NOMO-1 treated with DMSO at 0.1 percent for 48 hours (cell line): ENCODE data around the gene TAX1BP3.

ENCODE experiments used
- DNase-seq: peaks from one replicate; lab custom pipeline; 2025; ENCODE audit not compliant: unreplicated experiment; lab: John Stamatoyannopoulos, UW

TAX1BP3 gene

DNA sequence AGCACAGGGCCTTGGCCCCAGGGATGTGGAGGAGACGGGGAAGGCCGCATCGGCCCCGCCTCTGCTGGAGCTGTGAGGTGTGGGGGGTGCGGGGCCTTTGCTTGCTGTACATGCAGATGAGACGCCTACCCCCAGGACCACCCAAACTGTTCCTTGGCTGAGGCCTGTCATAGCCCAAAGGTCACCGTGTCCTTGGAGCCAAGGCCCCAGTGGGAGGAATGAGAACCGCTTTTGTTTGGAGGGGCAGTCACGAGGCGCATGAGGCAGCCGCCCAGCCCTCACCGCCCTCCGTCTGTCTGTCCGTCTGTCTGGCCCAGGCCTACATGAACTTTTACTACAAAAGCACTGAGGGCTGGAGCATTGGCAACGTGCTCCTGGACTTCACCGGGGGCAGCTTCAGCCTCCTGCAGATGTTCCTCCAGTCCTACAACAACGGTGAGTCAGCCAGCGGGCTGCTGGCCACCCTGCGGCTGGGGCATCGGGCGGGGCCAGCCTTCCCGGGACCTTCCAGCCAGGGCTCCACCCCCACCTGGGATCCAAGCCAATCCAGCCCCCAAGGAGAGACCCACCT lies 8.8 kb downstream of the TAX1BP3 start:
- no peak for DNase-seq

DNA sequence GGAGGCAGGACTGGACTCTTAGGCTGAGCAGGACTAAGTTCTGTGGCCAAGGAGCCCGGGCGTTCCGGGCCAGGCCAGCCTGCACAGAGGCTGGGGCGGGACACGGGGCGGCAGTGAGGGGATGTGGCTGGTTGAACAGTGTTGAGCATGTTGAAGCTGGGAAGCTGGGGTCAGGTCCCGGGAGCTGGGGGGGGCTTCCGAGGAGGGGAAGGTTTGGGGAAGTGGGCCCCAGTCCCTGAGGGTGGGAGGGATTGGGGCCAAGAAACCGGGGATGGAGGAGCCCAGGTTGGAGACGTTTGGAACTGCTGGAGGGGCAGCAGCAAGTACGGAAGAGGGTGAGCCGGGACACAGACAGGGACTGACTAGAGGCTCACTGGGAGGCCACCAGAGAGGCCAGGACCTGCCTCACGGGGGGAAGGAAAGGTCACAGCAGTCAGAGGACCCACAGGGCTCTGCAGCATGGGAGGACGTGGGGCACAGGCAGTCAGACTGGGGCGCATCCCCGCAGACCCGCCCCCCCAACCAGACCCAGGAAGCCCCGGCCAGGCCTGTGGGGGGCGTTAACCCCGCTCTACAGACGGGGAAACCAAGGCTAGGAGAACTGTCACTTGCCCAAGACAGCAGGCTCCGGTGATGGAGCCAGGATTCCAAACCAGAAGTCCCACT lies 9.5 kb downstream of the TAX1BP3 start:
- DNase-seq = no peak

- peak; percentile 55 for DNase-seq
Measured at GRCh38 chr17:3657874-3658783, 10.2 kb downstream of the TAX1BP3 start.

- no peak for DNase-seq
Measured at GRCh38 chr17:3657588-3657869, 10.8 kb downstream of the TAX1BP3 start.

GRCh38 chr17:3656755-3657587 lies 11.4 kb downstream of the TAX1BP3 start:
- DNase-seq = no peak

- DNase-seq = no peak
Measured at GRCh38 chr17:3656353-3656752, 12.0 kb downstream of the TAX1BP3 start.

DNA sequence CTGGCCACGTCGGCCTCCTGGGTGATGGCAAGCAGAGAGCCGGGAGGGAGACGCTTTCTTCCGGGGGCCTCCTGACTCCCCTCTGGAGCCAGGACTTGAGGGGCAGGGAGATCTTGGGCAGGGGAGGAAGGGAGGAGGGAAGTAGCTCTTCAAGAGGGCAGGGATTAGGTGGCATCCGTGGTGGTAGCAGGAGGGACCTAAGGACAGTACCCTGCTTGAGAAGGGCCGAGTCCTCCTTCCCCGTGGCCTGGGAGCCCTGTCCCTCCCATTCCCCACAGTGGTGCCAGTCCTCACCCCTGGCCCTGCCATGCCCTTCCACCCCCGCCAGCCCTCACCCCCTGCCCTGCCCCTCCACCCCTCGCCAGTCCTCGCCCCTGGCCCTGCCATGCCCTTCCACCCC lies 12.6 kb downstream of the TAX1BP3 start:
- DNase-seq = no peak

DNA sequence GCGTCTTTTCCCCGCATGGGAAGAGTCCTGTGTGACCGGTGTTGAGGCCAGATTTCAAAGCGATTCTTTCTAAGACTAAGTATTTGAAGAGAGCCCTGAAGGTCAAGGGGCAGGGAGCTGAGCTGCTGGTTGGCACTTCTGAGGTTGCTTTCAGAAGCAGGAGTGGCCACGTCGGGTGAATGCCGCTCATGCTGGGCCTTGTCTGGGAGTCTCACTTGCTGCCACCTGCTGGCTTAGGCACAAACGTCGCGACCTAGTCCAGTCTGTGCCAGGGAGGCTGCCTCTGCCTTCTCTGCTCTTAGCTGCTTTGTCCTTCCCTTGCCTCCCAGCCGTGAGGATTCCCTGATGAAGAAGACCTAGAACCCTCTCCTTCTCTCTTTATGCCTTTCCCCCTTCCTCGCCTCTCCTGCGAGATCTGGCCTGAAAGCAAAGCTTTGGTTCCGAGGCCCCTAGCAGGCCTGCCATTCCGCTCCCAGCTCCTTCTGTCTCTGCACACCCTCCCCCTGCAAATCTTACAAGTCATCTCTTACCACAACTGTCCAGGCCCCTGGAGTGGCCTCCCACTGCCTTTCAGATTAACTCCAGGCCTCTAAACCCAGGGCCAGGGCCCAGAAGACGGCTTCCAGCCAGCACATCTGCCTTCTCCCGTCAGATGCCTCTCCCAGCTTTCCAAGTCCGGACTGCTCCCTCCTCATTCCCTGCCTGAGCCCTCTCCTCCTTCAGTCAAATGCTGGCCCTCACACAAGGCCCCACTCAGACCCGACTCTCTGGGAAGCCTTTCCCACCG lies 20.4 kb downstream of the TAX1BP3 start:
- no peak for DNase-seq

GRCh38 chr17:3647251-3647650 lies 21.1 kb downstream of the TAX1BP3 start:
- no peak for DNase-seq

DNA sequence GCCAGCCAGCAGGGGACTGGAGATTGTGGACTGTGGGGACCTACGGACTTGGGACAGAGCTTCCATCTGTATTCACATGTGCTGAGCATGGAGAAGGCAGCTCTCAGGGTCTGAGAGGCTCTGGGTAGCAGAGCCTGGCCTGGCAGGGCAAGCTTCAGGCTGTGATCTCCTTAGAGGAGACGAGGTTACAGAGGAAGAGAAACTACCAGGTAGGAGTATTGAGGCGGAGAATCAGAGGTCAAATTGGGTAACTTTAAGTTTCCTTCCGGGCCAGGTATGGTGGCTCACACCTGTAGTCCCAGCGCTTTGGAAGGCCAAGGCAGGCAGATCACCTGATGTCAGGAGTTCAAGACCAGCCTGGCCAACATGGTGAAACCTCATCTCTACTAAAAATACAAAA lies 23.1 kb downstream of the TAX1BP3 start:
- no peak for DNase-seq

GRCh38 chr17:3643889-3644349 lies 24.5 kb downstream of the TAX1BP3 start:
- no peak for DNase-seq

- no peak for DNase-seq
Measured at GRCh38 chr17:3641717-3642486, 26.5 kb downstream of the TAX1BP3 start.

GRCh38 chr17:3641014-3641413 lies 27.4 kb downstream of the TAX1BP3 start:
- no peak for DNase-seq

DNA sequence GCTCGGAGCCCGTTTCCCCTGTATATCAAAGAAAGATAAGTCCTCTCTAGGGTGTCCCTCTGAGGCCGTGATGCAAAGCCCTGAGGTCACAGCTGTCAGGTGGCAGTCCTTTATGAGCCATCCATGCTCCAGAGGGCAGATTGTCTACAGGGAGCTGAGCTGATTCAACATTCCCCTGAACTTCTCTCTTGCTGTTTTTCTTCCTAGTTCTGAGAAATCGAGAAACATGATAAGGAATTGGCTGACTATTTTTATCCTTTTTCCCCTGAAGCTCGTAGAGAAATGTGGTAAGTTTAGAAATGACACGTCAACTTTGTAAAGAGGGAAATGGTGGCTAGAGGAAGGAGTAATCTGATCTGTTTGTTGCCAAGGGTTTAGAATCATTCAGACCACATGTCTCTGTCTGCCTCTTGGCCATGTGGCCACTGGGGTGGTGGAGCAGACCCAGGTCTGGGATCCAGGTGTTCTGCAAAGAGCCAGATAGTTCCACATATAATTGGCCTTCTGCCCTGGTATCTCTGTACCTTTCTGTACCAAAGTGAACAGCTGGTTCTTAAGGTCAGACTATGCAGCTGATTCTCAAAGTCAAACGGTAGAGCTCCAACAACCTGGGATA lies 28.3 kb downstream of the TAX1BP3 start:
- DNase-seq = peak; percentile 47

- no peak for DNase-seq
Measured at GRCh38 chr17:3636908-3637373, 31.4 kb downstream of the TAX1BP3 start.

GRCh38 chr17:3636154-3636907 lies 32.0 kb downstream of the TAX1BP3 start, which contains the start of the genes CTNS and SHPK:
TSS of gene CTNS (plus strand) at chr17:3636760. CDS start at chr17:3640207, 3,447 bp downstream.
TSS of gene SHPK (minus strand) at chr17:3636250. CDS start at chr17:3636219, 31 bp downstream.
- DNase-seq = peak; percentile 97

- peak; percentile 5 for DNase-seq
Measured at GRCh38 chr17:3635474-3636153, 32.8 kb downstream of the TAX1BP3 start.

GRCh38 chr17:3632287-3632686 lies 36.1 kb downstream of the TAX1BP3 start:
- DNase-seq = no peak
